ENCODE data around the gene AVEN. TPM values are rescaled to one million over a fixed set of nuclear protein-coding genes. Genes with fewer than 3 reads are reported as not detected.

The AVEN gene
- total RNA-seq, 2 experiments from 2014 or later, result 14.9 to 15.3 TPM

GRCh38 chr15:33980159-33980558, 58.8 kb downstream of the AVEN start:
- Mint-ChIP-seq H3K27me3 (no peaks in the 10 kb centered on the region), H3K36me3 (peaks cover 4% of the 10 kb centered on the region), H3K27ac (no peak overlapping the region), H3K4me3 (no peak overlapping the region), H3K9me3 (no peaks in the 10 kb centered on the region), H3K4me1 (peaks cover 3% of the 10 kb centered on the region)
- no peak for DNase-seq

GRCh38 chr15:33975022-33975565, 63.9 kb downstream of the AVEN start:
- H3K4me3 Mint-ChIP-seq, result no peak overlapping the region
- peaks cover 1% of the 10 kb centered on the region for H3K4me1 Mint-ChIP-seq
- no peaks in the 10 kb centered on the region for H3K27me3 Mint-ChIP-seq
- no peaks in the 10 kb centered on the region for H3K9me3 Mint-ChIP-seq
- peaks cover 6% of the 10 kb centered on the region for H3K36me3 Mint-ChIP-seq
- no peak for DNase-seq
- H3K27ac Mint-ChIP-seq, result no peak overlapping the region

DNA sequence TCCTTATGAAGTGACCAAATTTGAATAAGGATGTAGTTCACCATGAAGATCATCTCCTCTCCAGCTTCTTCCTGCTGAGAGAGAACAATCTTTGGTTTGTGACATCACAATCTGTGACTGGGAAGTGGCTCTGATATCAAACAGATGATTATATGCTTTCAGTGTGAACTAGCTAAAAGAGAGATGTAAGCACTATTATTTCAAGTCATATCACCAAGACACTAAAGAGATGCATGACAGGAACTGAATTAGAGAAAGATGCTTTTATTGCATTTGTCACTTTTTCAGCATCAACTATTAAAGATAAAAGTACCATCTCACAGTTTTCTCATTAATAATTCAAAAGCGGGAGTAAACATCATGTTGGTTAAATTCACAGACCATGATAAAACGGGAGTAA, 67.2 kb downstream of the AVEN start:
- no peak overlapping the region for H3K27ac Mint-ChIP-seq
- DNase-seq, result no peak
- no peak overlapping the region for H3K4me3 Mint-ChIP-seq
- no peaks in the 10 kb centered on the region for H3K9me3 Mint-ChIP-seq
- H3K4me1 Mint-ChIP-seq, result no peaks in the 10 kb centered on the region
- peaks cover 3% of the 10 kb centered on the region for H3K36me3 Mint-ChIP-seq
- H3K27me3 Mint-ChIP-seq, result no peaks in the 10 kb centered on the region

- no peak for DNase-seq
- Mint-ChIP-seq H3K27me3 (no peaks in the 10 kb centered on the region), H3K27ac (no peak overlapping the region), H3K4me3 (no peak overlapping the region), H3K4me1 (no peaks in the 10 kb centered on the region), H3K9me3 (no peaks in the 10 kb centered on the region), H3K36me3 (peaks cover 2% of the 10 kb centered on the region)
These were observed 70.2 kb downstream of the AVEN start for GRCh38 chr15:33968821-33969220.

DNA sequence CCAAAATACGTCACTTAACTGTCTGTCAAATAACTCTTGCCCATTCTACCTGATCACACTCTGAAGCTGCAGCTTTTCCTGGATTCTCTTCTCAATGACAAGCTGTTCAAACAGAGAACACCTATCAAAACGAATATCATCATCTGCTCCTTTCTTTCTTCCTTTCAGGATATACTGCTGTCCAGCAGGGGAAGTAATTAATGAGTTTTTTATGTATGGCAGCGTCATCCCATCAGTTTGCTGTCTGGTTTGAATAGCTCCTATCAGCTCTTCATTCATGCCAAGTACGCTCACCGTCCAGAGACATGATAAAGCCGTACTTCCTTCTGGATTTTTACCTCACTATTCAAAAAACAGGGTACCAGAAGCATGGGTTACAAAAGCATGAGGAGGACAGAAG, 70.8 kb downstream of the AVEN start, which contains the start of gene CHRM5:
Gene CHRM5, plus strand, starts transcription at position 274 of the 400 bp plus-strand sequence. CDS start 94,221 bp downstream, outside the sequence.
- H3K36me3 Mint-ChIP-seq, result peaks cover 2% of the 10 kb centered on the region
- no peak within 1 kb of the TSS for H3K4me3 Mint-ChIP-seq
- no peaks in the 10 kb centered on the region for H3K9me3 Mint-ChIP-seq
- no peaks in the 10 kb centered on the region for H3K27me3 Mint-ChIP-seq
- H3K4me1 Mint-ChIP-seq, result no peaks in the 10 kb centered on the region
- no peak for DNase-seq
- H3K27ac Mint-ChIP-seq, result no peak within 1 kb of the TSS

GRCh38 chr15:33964665-33965040, 74.4 kb downstream of the AVEN start:
- DNase-seq, result no peak
- H3K4me1 Mint-ChIP-seq, result no peaks in the 10 kb centered on the region
- no peak overlapping the region for H3K27ac Mint-ChIP-seq
- no peaks in the 10 kb centered on the region for H3K36me3 Mint-ChIP-seq
- no peaks in the 10 kb centered on the region for H3K9me3 Mint-ChIP-seq
- H3K27me3 Mint-ChIP-seq, result no peaks in the 10 kb centered on the region
- H3K4me3 Mint-ChIP-seq, result no peak overlapping the region

DNA sequence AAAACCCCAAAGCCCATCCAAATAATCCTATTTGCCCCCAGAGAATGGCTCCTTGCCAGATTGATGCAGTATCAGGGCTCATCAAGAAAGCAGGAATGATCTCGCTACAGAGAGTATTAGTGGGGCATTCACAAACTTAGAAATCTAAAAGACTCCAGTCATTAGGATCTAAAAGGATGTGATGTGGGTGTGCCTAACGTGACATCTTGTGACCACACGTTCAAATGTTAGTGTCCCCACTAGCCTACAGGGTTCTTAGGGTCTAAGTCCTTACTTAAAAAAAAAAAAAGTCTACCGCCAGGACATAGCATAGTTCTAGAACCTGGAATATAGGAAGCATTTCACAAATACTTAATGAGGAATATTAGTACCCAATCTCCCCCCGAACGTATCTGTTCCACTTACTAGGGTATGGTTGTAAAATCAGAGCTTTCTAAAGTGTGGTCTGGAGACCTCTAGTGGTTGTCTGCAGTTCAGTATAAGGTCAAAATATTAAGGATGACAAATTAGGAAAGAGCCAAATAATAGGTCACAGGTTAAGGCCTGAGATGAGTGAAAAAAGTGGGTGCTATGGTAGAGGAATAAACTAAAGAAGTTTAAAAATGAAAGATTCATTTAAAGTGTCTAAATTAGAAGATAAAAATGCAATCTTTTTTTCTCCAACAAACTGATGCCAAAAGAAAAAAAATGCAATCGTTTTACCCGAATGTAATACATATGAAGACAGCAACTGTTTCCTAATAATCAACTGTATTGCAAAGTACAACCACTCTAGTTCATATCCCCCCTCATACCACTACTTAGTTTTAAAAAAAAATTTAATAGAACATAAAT, 75.0 kb downstream of the AVEN start:
- Mint-ChIP-seq H3K27ac (no peak overlapping the region), H3K27me3 (no peaks in the 10 kb centered on the region), H3K4me1 (no peaks in the 10 kb centered on the region), H3K9me3 (no peaks in the 10 kb centered on the region), H3K4me3 (no peak overlapping the region), H3K36me3 (no peaks in the 10 kb centered on the region)
- DNase-seq, result no peak

- Mint-ChIP-seq H3K27ac (no peak overlapping the region), H3K9me3 (no peaks in the 10 kb centered on the region), H3K27me3 (no peaks in the 10 kb centered on the region), H3K36me3 (peaks cover 4% of the 10 kb centered on the region), H3K4me1 (peaks cover 2% of the 10 kb centered on the region), H3K4me3 (no peak overlapping the region)
- DNase-seq, result no peak
These were observed 78.5 kb downstream of the AVEN start for GRCh38 chr15:33960549-33960935.

GRCh38 chr15:33959844-33960548, 79.0 kb downstream of the AVEN start:
- DNase-seq, result no peak
- H3K4me1 Mint-ChIP-seq, result peaks cover 2% of the 10 kb centered on the region
- no peaks in the 10 kb centered on the region for H3K27me3 Mint-ChIP-seq
- no peak overlapping the region for H3K27ac Mint-ChIP-seq
- peaks cover 4% of the 10 kb centered on the region for H3K36me3 Mint-ChIP-seq
- no peak overlapping the region for H3K4me3 Mint-ChIP-seq
- no peaks in the 10 kb centered on the region for H3K9me3 Mint-ChIP-seq

DNA sequence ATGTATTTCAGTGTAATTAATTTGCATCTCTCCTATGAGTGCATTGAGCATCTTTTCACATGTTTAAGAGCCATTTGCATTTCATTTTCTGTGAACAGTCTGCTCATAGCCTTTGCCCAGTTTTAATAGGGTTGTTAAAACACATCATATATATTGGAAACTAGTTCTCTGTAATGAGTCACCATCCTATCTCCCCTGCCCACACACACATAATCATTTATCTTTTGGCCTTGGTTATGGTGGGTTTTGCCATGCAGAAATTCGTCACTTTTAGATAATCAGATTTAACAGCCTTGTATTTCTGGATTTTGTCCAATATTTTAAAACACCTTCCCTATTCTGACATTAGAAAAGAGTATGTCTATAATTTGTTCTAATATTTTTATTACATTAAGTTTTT, 82.6 kb downstream of the AVEN start:
- DNase-seq, result no peak
- H3K4me3 Mint-ChIP-seq, result no peak overlapping the region
- H3K9me3 Mint-ChIP-seq, result peaks cover 2% of the 10 kb centered on the region
- no peaks in the 10 kb centered on the region for H3K27me3 Mint-ChIP-seq
- no peak overlapping the region for H3K27ac Mint-ChIP-seq
- H3K4me1 Mint-ChIP-seq, result peaks cover 7% of the 10 kb centered on the region
- H3K36me3 Mint-ChIP-seq, result peaks cover 8% of the 10 kb centered on the region

DNA sequence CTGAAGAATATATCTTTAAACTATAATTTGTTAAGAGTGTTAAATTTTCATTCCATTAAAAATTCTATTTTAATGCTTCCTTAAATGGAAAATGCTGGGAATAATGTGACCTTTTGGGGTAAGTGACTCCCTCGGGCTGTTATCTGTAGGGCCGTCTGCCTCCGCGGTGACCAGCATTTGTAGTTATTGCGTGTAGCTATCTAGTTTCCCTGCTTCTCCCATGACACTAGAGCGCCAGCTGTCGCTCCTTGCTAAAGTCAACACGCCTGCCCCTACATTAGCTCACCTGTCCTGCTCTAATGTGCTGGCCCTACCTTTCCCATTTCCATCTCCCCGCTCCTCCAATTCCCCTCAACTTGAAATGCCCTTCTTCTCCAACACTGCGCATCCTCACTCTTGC, 83.1 kb downstream of the AVEN start:
- H3K36me3 Mint-ChIP-seq, result peaks cover 8% of the 10 kb centered on the region
- no peaks in the 10 kb centered on the region for H3K27me3 Mint-ChIP-seq
- DNase-seq, result no peak
- H3K4me3 Mint-ChIP-seq, result no peak overlapping the region
- no peak overlapping the region for H3K27ac Mint-ChIP-seq
- peaks cover 2% of the 10 kb centered on the region for H3K9me3 Mint-ChIP-seq
- H3K4me1 Mint-ChIP-seq, result peaks cover 7% of the 10 kb centered on the region

DNA sequence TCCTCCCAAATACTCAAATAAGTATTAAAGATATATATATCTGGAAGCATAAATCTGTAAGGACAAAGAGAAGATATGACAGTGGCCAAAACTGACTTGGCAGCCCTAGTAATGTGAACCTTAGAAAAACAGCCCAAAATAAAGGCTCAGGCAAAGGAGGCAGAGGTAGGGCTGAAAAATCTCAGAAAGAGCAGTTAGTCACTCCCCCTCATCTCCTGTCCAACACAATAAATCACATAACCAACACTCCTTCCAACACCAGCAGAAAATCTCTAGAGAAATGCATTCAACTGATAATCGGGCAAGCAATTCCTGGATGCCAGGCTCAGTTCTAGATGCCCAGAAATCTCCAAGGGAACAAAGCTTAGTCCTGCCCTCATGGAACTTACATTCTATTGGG, 92.9 kb downstream of the AVEN start:
- H3K4me1 Mint-ChIP-seq, result peaks cover 2% of the 10 kb centered on the region
- peaks cover 2% of the 10 kb centered on the region for H3K9me3 Mint-ChIP-seq
- DNase-seq, result no peak
- H3K4me3 Mint-ChIP-seq, result no peak overlapping the region
- H3K36me3 Mint-ChIP-seq, result peaks cover 3% of the 10 kb centered on the region
- no peaks in the 10 kb centered on the region for H3K27me3 Mint-ChIP-seq
- H3K27ac Mint-ChIP-seq, result no peak overlapping the region

DNA sequence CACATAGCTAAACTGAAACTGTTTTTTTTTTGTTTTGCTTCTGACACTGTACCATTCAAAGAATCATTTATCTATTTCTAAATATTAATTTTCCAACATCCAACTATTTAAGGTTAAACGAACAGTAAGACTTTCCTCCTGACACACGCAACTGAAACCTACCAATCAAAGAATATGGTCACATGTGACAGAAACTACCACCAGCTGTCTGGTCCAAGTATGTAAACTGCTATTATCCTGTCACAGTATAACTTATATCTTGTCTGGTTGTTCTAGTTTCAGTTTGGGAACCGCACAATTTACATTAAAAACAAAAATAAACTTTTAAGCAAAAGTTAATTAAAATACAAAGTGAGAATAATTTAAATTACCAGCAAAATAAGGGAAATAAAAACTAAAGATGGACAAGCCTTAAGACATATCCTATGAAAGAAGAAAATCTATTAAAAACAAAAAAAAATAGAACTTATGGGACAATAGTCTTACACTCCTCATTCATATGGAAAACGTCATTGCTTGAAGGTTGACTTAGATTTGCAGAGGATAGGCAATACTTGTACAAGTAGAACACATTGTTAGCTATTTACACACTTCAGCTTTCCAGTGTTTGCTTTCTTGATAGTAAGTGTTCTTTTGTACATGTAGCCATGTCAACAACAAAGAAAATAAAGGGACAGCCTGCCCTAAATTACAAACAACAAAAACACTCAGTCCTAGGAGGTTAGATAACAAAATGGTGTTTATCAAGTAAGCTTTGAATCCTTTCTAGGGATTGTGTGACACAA, 97.5 kb downstream of the AVEN start:
- peaks cover 3% of the 10 kb centered on the region for H3K36me3 Mint-ChIP-seq
- no peaks in the 10 kb centered on the region for H3K27me3 Mint-ChIP-seq
- H3K9me3 Mint-ChIP-seq, result peaks cover 2% of the 10 kb centered on the region
- no peak overlapping the region for H3K27ac Mint-ChIP-seq
- no peaks in the 10 kb centered on the region for H3K4me1 Mint-ChIP-seq
- no peak overlapping the region for H3K4me3 Mint-ChIP-seq
- no peak for DNase-seq

- Mint-ChIP-seq H3K36me3 (no peaks in the 10 kb centered on the region), H3K4me3 (no peak overlapping the region), H3K9me3 (no peaks in the 10 kb centered on the region), H3K27ac (no peak overlapping the region), H3K4me1 (no peaks in the 10 kb centered on the region), H3K27me3 (no peaks in the 10 kb centered on the region)
- no peak for DNase-seq
These were observed 104.1 kb downstream of the AVEN start for GRCh38 chr15:33934921-33935320.

DNA sequence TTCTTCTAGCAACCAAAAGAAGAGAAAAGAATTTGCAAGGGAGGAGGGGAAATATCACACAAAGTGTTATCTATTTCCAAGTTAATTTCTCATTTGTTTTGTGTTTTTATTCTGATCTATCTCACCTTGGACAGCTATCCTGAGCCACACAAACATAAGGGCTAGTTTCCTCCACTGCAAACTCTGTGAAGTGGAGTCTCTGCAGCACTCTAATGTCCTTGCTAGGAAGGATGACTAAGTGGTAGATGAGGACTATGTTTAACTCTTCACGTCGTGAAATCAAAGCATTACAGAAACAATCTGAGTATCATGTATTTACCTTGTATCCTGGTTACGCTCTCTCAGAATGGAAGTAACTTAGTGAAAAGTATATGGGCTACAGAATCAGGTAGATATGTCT, 104.6 kb downstream of the AVEN start:
- Mint-ChIP-seq H3K9me3 (no peaks in the 10 kb centered on the region), H3K4me3 (no peak overlapping the region), H3K36me3 (no peaks in the 10 kb centered on the region), H3K4me1 (no peaks in the 10 kb centered on the region), H3K27me3 (no peaks in the 10 kb centered on the region), H3K27ac (no peak overlapping the region)
- DNase-seq, result no peak
